HG03135 (cell line): ENCODE measurements around the gene LMAN2L.

Source experiments
- ATAC-seq: cut with Tn5 transposase; IDR thresholded peaks from one replicate; pipeline ENCODE4 v1.9.1; 2021; ENCODE audit warnings: mild to moderate bottlenecking, moderate library complexity; ENCODE audit not compliant: unreplicated experiment

LMAN2L gene

DNA sequence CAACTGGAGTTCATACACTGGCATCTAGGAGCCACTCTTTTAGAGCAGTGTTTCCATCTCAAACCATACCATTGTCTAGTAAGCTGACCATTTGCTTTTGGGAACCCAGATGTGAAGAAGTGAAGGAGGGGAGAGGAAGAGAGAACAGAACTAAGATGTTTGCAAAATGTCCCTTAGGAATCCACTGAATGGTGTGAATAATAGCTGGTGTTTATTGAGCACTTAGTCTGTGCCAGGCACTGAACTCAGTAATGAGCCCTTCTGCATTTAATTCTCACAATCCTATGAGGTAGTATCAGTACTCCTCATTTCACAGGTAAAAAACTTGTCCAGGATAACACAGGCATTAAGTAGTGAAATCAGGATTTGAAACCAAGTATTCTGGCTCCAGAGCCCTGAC is 23.5 kb downstream of the LMAN2L start:
- no peak for ATAC-seq

DNA sequence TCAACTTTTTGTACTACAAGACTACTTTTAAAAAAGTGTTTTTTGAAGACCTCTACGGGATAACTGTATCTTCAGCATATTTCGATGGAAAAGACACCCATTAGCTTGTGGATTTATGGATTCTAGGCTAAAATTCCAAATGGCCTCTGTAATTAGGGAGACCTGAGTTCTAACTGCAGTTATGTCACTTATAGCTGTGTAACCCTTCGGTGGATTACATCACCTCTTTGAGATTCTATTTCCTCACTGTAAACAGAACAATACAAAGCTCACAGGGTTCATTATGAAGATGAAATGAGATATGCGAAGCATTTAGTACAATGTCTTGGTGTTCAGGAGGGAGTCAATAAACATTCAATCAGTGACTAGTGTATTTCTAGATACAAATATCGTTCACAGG is 24.2 kb downstream of the LMAN2L start:
- ATAC-seq = no peak

DNA sequence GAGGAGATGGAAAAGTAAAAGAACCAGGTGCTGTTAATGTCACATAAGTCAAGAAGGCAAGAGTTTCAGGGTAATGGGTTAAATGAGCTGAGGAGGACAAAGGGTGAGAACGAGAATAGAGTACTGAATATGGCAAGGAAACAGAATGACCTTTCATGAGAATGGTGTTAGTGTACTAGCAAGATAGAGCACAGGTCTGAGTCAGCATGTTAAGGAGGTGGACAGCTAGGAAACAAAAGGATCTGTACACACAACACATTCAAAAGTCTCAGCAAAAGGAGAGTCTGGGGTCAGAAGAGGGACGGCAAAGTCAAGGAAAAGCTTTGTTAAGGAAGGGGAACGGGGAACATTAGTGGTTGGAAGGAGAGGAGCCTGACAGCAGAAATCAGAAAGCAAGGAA is 28.9 kb downstream of the LMAN2L start:
- no peak for ATAC-seq

DNA sequence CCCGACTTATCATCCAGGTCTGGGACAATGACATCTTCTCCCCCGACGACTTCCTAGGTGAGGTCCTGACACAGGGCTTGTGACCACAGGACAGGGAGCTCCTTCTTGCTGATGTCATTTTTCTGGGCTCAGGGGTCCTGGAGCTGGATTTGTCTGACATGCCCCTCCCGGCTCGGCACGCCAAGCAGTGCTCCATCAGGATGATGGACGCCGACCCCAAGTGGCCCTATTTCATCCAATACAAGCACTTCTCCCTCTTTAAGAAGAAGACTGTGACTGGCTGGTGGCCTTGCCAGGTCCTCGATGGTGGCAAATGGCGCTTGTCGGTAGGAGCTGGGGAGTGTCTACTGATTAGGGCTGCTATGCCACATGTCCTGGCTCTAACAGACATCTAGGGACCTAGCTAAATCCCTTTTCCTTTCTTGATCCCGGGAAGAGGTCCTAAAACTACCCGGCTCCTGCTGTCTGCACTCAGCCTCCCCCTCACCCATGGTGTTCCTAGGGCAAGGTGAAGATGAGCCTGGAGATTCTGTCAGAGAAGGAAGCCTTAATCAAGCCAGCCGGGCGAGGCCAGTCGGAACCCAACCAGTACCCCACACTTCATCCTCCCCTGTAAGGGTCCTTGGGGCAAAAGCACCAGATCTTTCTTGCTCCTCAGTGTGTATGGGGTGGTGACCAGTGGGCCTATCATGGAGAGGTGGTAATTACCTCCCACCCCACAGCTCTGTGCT is 36.7 kb downstream of the LMAN2L start:
- ATAC-seq = no peak

DNA sequence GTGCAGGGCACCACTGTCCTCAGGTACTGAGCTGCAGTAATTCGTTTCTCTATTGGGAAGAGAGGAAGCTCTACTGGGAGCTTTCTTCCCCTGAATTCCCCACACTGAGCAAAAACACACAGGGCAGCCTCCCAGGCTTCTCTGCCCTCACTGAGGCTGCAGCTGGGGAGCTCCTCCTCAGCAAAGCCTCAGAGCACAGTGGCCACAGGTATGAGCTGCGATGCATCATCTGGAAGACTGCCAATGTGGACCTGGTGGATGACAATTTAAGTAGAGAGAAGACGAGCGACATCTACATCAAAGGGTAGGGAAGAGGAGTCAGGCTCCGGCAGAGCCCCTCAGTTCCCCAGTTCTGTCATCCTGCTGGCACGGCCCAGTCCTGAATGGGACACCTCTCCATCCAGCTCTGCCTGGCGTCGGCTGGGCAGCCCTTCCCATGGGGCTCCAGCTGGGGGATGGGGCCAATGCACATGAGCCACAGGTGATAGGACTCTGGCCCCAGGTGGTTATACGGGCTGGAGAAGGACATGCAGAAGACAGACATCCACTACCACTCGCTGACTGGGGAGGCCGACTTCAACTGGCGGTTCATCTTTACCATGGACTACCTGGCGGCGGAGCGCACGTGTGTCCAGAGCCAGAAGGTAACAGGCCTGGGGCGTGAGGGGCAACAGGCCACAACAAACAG is 37.6 kb downstream of the LMAN2L start:
- ATAC-seq = no peak

DNA sequence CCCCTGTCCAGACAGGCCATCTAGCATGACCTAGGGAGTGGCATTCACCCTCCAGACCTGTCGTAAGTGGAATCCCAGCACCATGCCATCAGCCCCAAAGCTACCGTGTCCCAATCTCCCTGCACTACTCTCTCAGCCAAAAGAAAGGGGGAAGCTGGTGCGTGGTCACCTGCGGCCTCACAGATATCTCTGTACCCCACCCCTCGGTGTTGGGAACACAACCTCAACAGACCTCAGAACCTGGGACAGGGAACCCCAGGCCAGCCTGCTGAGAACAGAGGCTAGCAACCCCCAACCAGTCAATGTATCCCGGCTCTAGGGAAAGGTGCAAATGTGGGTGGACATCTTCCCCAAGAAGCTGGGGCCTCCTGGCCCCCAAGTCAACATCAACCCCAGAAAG is 38.2 kb downstream of the LMAN2L start:
- ATAC-seq = no peak

DNA sequence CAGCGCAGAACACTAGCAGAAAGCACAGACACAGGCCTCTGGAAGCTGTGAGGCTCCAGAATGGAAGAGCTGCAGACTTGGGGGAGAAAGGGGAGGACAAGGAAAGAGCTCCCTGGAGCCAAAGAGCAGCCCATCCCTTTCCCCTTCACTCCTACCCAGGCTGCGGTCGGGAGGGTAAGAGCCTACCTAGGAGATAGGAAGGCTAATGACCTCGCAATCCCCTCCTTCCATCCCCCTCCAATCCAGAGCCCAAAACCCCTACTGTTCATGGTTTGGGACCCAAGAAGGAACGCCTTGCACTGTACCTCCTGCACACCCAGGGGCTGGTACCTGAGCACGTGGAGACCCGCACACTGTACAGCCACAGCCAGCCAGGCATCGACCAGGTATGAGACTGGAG is 39.8 kb downstream of the LMAN2L start:
- no peak for ATAC-seq

DNA sequence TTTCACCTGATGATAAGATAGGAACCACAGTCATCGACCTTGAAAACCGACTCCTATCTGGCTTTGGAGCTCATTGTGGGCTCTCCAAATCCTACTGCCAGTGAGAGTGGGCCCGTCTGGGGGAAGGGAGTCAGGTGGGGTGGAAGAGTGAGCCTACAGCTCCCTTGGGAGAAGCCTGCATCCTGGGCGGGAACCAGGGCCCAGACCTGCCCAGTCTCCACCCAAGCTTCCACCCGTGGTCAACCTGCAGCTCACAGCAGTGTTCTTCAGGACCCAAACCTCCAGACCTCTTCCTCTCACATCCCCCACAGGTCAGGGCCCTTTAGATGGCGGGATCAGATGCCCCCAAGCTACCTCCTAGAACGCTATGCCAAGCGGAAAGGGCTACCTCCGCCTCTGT is 40.2 kb downstream of the LMAN2L start:
- ATAC-seq = no peak

DNA sequence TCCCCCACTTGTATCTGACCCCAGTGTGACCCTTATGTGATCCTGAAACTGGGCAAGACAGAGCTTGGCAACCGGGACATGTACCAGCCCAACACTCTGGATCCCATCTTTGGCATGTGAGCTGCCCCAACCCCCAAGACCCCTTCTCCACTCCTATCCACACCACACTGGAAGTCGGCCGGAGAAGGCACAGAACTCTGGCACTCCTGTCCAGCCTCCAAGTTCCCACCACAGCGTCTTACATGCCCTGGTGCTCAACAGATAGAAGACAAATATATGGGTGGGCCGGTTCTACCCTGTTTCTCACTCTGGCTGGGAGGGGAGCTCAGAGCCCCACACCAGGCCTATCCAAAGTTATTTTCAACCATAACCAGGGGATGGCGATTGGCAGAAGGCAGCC is 40.8 kb downstream of the LMAN2L start:
- no peak for ATAC-seq

DNA sequence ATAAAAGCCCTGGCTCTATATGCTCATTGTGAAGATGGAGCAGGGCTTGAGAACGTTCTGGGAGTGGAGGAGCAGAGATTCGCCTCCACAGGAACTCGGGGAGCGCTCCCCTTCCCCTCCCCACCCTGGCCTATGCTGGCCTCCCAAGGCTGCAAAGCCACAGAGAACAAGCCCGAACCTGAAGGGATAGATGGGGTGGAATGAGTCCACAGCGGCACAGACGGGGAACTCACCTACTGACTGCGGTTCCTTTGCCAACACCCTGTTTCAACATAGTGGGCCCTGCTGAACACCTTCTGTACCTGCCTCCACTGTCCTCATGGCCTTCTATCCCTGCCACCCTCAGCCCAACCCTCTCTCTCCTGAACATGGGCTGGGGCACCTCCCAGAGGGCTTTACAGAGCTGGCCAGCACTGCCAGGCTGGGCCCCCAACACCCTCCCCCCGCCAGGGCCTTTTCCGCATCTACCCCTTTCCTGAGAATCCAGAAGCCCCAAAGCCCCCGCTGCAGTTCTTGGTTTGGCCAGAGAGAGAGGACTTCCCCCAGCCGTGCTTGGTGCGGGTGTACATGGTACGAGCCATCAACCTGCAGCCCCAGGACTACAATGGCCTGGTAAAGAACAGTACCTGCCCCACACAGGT is 41.5 kb downstream of the LMAN2L start:
- ATAC-seq = no peak

DNA sequence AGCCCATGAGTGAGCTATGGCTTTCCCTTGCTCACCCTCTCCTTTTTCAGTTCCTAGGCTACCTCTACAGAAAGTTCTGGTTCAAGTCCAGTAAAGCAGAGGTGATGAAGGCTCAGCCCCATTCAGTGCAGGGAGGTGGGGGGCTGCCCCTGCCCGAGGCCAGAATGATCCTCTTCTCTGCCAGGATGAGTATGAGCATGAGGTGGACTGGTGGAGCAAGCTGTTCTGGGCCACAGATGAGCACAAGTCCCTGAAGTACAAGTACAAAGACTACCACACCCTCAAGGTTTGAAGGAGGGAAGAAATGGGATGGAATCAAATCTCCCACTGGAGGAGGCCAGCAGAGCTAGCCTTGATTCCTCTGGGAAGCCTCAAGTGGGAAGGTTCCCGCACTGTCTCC is 42.4 kb downstream of the LMAN2L start:
- no peak for ATAC-seq

DNA sequence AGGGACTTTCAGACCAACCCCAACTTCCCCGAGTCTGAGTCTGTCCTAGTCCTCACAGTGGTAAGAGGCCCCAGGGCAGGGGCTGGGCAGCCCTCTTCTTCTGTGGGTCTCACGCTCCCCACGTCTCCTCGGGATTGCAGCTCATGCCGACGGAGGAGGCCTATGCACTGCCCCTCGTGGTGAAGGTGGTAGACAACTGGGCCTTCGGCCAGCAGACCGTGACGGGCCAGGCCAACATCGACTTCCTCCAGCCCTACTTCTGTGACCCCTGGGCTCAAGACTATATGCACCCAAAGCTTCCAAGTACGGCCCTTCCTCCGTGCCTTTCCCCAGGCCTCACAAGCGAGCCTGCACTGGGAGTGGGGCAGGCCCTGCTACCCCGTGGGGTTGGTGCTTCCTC is 44.3 kb downstream of the LMAN2L start:
- no peak for ATAC-seq

DNA sequence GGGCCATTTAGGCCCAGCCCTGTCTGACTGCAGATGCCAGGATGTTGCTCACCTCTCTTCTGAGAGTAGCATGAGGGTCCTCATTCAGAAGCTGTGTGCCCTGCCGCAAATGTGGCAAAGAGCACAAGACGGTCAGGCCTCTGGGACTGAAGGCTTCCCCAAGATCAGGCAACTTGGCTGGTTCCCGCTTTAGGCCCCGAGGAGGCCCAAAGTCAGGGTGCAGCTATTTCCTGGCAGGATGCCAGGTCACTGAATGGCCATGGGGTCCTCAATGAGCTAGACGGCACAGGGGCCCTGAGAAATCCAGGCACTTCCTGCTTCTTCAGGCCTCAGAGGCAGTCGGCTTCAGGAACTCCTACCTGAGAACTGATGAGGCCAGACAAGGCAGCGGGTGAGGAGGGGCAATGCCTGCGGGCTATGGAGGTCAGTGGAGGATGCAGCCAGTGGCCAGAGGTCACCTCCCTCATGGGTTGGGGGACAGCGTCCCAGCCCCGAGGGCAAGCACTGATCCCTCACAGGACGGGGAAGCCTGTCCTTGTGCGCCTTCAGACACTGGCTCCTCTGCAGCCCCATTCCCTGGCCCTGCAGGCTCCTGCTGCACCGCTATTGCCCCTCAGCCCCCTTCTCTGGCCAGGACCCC is 44.9 kb downstream of the LMAN2L start:
- ATAC-seq = no peak

DNA sequence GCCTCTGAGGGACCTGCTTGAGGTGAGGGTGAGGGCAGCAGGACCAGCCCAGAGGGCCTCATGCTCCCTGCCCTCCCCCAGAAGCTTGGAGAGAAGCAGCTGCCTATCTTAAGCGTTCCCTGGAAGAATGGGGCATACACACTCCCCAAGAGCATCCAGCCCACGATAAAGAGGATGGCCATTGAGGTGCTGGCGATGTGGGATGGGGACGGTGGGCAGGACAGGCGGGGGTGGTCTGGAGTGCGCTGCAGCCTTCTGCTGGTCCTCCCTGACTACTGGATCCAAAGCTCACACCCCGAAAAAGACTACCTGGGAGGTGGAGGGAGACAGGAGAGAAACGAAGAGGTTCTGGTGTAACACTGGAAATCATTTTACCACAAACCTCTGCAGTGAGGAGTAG is 45.6 kb downstream of the LMAN2L start:
- ATAC-seq = no peak

DNA sequence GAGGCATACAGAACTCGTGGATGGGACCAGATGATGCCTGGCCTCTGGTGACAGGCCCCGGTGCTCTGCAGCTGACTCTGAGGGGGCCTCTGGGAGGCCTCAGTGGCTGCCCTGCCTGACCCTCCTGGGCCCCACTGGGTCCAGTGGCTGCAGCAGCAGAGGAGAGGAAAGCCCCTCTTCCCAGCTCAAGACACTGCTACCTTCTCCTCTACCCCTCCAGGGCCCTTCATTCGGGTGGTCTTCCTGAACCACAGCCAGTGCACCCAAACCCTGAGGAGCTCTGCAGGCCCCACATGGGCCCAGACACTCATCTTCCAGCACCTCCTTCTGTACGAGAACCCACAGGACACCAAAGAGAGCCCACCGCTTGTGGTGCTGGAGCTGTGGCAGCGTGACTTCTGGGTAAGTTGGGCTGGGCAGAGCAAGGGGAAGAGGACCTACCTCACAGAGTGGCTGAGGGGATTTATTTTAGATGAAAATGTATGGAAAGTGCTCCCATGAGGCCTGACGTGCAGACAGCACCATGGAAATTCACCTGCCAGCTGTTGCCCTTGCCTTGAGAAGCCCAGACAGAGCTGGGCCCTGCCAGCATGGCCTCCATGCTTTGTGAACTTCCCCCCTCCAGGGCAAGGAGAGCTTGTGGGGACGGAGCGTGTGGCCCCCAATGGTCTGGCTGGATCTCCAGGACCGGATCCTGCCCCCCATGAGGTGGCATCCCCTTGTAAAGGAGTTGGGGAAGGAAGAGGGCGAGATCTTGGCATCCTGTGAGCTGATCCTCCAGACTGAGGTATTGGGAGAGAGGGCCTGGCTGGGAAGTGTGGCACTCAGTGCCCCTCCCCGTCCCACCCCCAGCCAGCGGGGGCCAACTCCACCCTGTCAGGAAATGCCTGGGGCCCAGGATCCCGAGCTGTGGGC is 46.3 kb downstream of the LMAN2L start:
- ATAC-seq = no peak

DNA sequence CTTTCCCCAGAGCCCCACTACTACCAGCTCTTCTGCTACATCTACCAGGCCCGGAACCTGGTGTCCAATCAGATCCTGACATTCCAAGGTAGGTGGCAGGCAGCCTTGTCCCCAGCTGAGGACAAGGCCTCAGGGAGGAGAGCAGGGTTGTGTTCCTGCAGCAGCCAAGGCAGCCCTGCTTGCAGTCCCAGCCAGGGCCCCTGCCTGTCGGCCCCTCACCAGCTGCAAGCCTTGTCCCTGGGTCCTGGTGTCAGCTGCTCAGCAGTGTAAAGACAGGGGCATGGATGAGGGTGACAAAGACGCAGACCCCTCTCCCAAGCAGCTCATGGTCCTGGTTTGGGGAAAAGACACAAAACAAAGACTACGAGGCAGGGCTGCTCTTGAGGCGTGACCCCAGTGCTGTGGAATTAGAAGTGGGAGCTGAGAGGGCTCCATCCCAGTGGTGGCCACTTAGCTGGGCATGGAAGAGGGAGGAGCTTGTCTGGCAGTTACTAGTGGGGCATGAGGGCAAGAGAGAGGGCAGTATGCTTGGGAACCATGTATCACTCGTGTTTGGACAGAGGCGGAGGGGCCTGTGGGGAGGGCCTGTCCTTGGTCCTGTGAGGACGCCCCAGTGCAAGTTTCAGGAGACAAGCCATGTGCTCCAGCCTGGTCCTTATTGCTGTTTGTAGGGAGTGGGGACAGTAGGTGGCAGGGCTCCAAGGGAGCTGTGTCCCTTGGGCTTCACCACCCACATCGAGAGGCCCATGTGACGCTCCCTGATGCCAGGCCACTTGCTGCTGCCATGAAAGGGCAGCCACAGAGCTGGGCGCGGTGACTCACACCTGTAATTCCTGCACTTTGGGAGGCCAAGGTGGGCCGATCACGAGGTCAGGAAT is 47.5 kb downstream of the LMAN2L start:
- ATAC-seq = no peak

DNA sequence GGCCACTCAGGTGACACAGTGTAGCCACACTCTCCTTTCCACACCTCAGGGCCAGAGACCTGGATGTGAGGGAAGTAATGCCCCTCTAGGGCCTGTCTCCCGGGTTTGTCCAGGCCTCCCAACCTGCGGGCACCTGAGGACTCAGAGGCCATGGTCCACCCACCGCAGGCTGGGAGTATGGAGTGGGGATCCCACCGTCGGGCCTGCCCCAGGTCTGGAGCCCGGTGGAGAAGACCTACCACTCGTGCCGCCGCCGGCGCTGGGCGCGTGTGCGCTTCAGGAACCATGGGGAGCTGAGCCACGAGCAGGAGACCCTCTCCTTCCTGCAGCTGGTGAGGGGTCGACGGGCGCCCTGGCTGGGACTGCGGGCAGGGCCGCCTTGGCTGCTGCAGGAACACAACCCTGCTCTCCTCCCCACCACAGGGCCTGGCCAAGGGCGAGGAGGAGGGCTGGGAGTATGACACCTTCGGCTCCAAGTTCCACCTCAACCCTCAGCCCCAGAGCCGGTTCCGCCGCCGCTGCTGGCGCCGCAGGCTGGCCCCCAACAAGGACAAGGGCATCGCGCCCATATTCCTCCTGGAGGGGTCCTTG is 48.7 kb downstream of the LMAN2L start:
- ATAC-seq = no peak

DNA sequence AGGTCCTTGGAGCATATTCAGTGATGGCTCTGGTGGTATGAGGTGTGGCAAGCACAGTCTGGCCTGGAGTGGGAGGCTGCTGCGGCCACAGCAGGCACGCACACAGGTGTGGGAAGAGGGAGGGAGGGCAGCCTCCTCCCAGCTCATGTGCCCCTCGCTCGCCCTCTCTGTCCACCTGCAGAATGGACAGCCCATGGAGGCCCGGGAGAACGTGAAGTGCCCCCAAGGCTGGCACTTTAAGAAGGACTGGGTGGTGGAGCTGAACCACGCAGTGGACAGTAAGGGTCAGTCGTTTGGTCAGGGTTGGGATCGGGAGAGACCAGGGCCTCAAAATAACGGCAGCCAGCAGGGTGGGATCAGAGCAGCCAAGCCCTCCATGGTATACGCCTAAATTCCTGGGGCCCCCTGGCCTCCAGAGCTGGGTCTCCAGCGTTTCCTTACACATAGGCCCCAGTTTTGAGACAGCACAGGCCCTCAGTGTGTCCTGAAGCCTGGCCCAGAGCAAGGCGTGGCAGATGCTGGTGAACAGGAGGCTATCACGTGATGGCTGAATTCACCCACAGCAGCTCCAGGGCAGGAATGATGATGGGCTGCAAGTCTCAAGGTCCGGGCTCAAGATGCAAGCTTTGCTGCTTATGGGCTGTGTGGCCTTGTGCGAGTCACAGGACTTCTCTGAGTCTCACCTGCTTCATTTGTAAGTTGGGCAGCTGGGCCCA is 49.4 kb downstream of the LMAN2L start:
- no peak for ATAC-seq
